GM19023 (cell line): ENCODE results near the gene FNTB.

Experiments
- ATAC-seq: cut with Tn5 transposase; IDR thresholded peaks from one replicate; pipeline ENCODE4 v1.9.1; 2021; ENCODE audit warnings: mild to moderate bottlenecking, moderate library complexity; ENCODE audit not compliant: unreplicated experiment

FNTB gene

GRCh38 chr14:64974563-64974962 lies 12.1 kb upstream of the FNTB start:
- no peak for ATAC-seq

GRCh38 chr14:64979336-64980074 lies 7.2 kb upstream of the FNTB start:
- no peak for ATAC-seq

GRCh38 chr14:64983439-64984310 lies 3.0 kb upstream of the FNTB start:
- ATAC-seq = no peak

GRCh38 chr14:64987438-64987767 lies 708 bp downstream of the FNTB start:
- ATAC-seq = no peak

- ATAC-seq = no peak
Observed at GRCh38 chr14:64990296-64990695, 3.6 kb downstream of the FNTB start.

- ATAC-seq = no peak
Observed at GRCh38 chr14:64990939-64991338, 4.2 kb downstream of the FNTB start.

- ATAC-seq = no peak
Observed at GRCh38 chr14:64992328-64992885, 5.7 kb downstream of the FNTB start.

- ATAC-seq = no peak
Observed at GRCh38 chr14:64993266-64993930, 6.7 kb downstream of the FNTB start.

GRCh38 chr14:64994540-64994939 lies 7.8 kb downstream of the FNTB start:
- ATAC-seq = no peak

GRCh38 chr14:64995291-64995690 lies 8.6 kb downstream of the FNTB start:
- no peak for ATAC-seq

GRCh38 chr14:64997108-64997794 lies 10.6 kb downstream of the FNTB start:
- no peak for ATAC-seq

- ATAC-seq = no peak
Observed at GRCh38 chr14:64998455-64998931, 11.8 kb downstream of the FNTB start.

- ATAC-seq = no peak
Observed at GRCh38 chr14:65000898-65001591, 14.3 kb downstream of the FNTB start.

- no peak for ATAC-seq
Observed at GRCh38 chr14:65001723-65002122, 15.0 kb downstream of the FNTB start.

GRCh38 chr14:65002586-65003210 lies 16.0 kb downstream of the FNTB start:
- ATAC-seq = no peak

GRCh38 chr14:65003394-65003793 lies 16.7 kb downstream of the FNTB start:
- ATAC-seq = no peak

GRCh38 chr14:65006261-65006721 lies 19.6 kb downstream of the FNTB start:
- no peak for ATAC-seq

- ATAC-seq = no peak
Observed at GRCh38 chr14:65007202-65007601, 20.5 kb downstream of the FNTB start.

- ATAC-seq = no peak
Observed at GRCh38 chr14:65010211-65010931, 23.7 kb downstream of the FNTB start.
